Measurements from ENCODE around the gene SAV1.
"Not testable (repeated sequence)": the region's sequence is repeated elsewhere in the genome, so short reads cannot be mapped to it uniquely, and the experiment has no call there.

The SAV1 gene

GRCh38 chr14:50635141-50635540 is 33.0 kb downstream of the SAV1 start:
- no peaks in the 10 kb centered on the region for H3K27me3 ChIP-seq (ENCODE audit: insufficient read depth, insufficient read length)
- DNase-seq (ENCODE audit: low read depth, low spot score), result no peak
- no peak overlapping the region for H3K9ac ChIP-seq (ENCODE audit: insufficient read length, low read depth)
- H3K4me3 ChIP-seq (ENCODE audit: insufficient read length, low read depth), result no peak overlapping the region
- H3K36me3 ChIP-seq (ENCODE audit: insufficient read depth, insufficient read length, low read length), result peaks cover 27% of the 10 kb centered on the region
- TF ChIP-seq ZNF274 (IDR thresholded peaks at IDR 0.05; ENCODE audit: low read depth, low read length) (no peak), SUZ12 (IDR thresholded peaks at IDR 0.05; ENCODE audit: extremely low read depth, insufficient read depth, insufficient read length) (no peak), YY1 (IDR thresholded peaks at IDR 0.05; ENCODE audit: insufficient read depth, insufficient read length) (no peak)
- no peaks in the 10 kb centered on the region for H3K4me1 ChIP-seq (ENCODE audit: insufficient read depth, insufficient read length)
- no peaks in the 10 kb centered on the region for H3K9me3 ChIP-seq (ENCODE audit: insufficient read depth, low read length)

GRCh38 chr14:50633954-50634353 is 34.2 kb downstream of the SAV1 start:
- Histone ChIP-seq H3K9ac (ENCODE audit: insufficient read length, low read depth) (no peak overlapping the region), H3K36me3 (ENCODE audit: insufficient read depth, insufficient read length, low read length) (peaks cover 19% of the 10 kb centered on the region), H3K9me3 (ENCODE audit: insufficient read depth, low read length) (no peaks in the 10 kb centered on the region), H3K27me3 (ENCODE audit: insufficient read depth, insufficient read length) (no peaks in the 10 kb centered on the region), H3K4me1 (ENCODE audit: insufficient read depth, insufficient read length) (no peaks in the 10 kb centered on the region), H3K4me3 (ENCODE audit: insufficient read length, low read depth) (no peak overlapping the region)
- no peak for DNase-seq (ENCODE audit: low read depth, low spot score)
- TF ChIP-seq YY1 (IDR thresholded peaks at IDR 0.05; ENCODE audit: insufficient read depth, insufficient read length) (no peak), SUZ12 (IDR thresholded peaks at IDR 0.05; ENCODE audit: extremely low read depth, insufficient read depth, insufficient read length) (no peak), ZNF274 (IDR thresholded peaks at IDR 0.05; ENCODE audit: low read depth, low read length) (no peak)

- H3K4me3 ChIP-seq (ENCODE audit: insufficient read length, low read depth), result no peak overlapping the region
- H3K9ac ChIP-seq (ENCODE audit: insufficient read length, low read depth), result no peak overlapping the region
- H3K27me3 ChIP-seq (ENCODE audit: insufficient read depth, insufficient read length), result no peaks in the 10 kb centered on the region
- TF ChIP-seq ZNF274 (IDR thresholded peaks at IDR 0.05; ENCODE audit: low read depth, low read length) (no peak), YY1 (IDR thresholded peaks at IDR 0.05; ENCODE audit: insufficient read depth, insufficient read length) (no peak), SUZ12 (IDR thresholded peaks at IDR 0.05; ENCODE audit: extremely low read depth, insufficient read depth, insufficient read length) (no peak)
- no peaks in the 10 kb centered on the region for H3K9me3 ChIP-seq (ENCODE audit: insufficient read depth, low read length)
- DNase-seq (ENCODE audit: low read depth, low spot score), result no peak
- peaks cover 14% of the 10 kb centered on the region for H3K36me3 ChIP-seq (ENCODE audit: insufficient read depth, insufficient read length, low read length)
- no peaks in the 10 kb centered on the region for H3K4me1 ChIP-seq (ENCODE audit: insufficient read depth, insufficient read length)
Measured at GRCh38 chr14:50631408-50631821, 36.7 kb downstream of the SAV1 start.

DNA sequence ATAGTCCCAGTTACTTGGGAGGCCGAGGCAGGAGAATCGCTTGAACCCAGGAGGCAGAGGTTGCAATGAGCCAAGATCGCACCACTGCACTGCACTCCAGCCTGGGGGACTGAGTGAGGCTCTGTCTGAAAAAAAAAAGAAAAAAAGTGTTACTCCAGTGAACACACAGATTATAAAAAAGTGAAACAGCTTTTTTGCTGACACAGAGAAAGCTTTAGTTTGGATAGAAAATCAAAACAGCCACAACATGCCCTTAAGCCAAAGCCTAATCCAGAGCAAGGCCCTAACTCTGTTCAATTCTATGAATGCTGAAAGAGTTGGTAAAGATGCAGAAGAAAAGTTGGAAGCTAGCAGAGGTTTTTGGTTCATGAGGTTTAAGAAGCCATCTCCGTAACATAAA is 43.2 kb downstream of the SAV1 start:
- not testable (repeated sequence) for DNase-seq (ENCODE audit: low read depth, low spot score); H3K27me3 ChIP-seq (ENCODE audit: insufficient read depth, insufficient read length); H3K4me3 ChIP-seq (ENCODE audit: insufficient read length, low read depth); H3K4me1 ChIP-seq (ENCODE audit: insufficient read depth, insufficient read length); H3K9me3 ChIP-seq (ENCODE audit: insufficient read depth, low read length); H3K9ac ChIP-seq (ENCODE audit: insufficient read length, low read depth); H3K36me3 ChIP-seq (ENCODE audit: insufficient read depth, insufficient read length, low read length)

GRCh38 chr14:50624447-50624846 is 43.7 kb downstream of the SAV1 start:
- DNase-seq (ENCODE audit: low read depth, low spot score), result no peak
- Histone ChIP-seq H3K4me3 (ENCODE audit: insufficient read length, low read depth) (no peak overlapping the region), H3K4me1 (ENCODE audit: insufficient read depth, insufficient read length) (no peaks in the 10 kb centered on the region), H3K9me3 (ENCODE audit: insufficient read depth, low read length) (no peaks in the 10 kb centered on the region), H3K9ac (ENCODE audit: insufficient read length, low read depth) (no peak overlapping the region), H3K27me3 (ENCODE audit: insufficient read depth, insufficient read length) (no peaks in the 10 kb centered on the region), H3K36me3 (ENCODE audit: insufficient read depth, insufficient read length, low read length) (peaks cover 4% of the 10 kb centered on the region)
- TF ChIP-seq YY1 (IDR thresholded peaks at IDR 0.05; ENCODE audit: insufficient read depth, insufficient read length) (no peak), SUZ12 (IDR thresholded peaks at IDR 0.05; ENCODE audit: extremely low read depth, insufficient read depth, insufficient read length) (no peak), ZNF274 (IDR thresholded peaks at IDR 0.05; ENCODE audit: low read depth, low read length) (no peak)

- Histone ChIP-seq H3K36me3 (ENCODE audit: insufficient read depth, insufficient read length, low read length) (peaks cover 2% of the 10 kb centered on the region), H3K9ac (ENCODE audit: insufficient read length, low read depth) (no peak overlapping the region), H3K27me3 (ENCODE audit: insufficient read depth, insufficient read length) (no peaks in the 10 kb centered on the region), H3K4me1 (ENCODE audit: insufficient read depth, insufficient read length) (no peaks in the 10 kb centered on the region), H3K9me3 (ENCODE audit: insufficient read depth, low read length) (no peaks in the 10 kb centered on the region), H3K4me3 (ENCODE audit: insufficient read length, low read depth) (no peak overlapping the region)
- no peak for DNase-seq (ENCODE audit: low read depth, low spot score)
- TF ChIP-seq YY1 (IDR thresholded peaks at IDR 0.05; ENCODE audit: insufficient read depth, insufficient read length), result no peak
- TF ChIP-seq SUZ12 (IDR thresholded peaks at IDR 0.05; ENCODE audit: extremely low read depth, insufficient read depth, insufficient read length), result no peak
- TF ChIP-seq ZNF274 (IDR thresholded peaks at IDR 0.05; ENCODE audit: low read depth, low read length), result no peak
Measured at GRCh38 chr14:50622978-50623377, 45.1 kb downstream of the SAV1 start.

- no peaks in the 10 kb centered on the region for H3K9me3 ChIP-seq (ENCODE audit: insufficient read depth, low read length)
- H3K27me3 ChIP-seq (ENCODE audit: insufficient read depth, insufficient read length), result no peaks in the 10 kb centered on the region
- no peaks in the 10 kb centered on the region for H3K36me3 ChIP-seq (ENCODE audit: insufficient read depth, insufficient read length, low read length)
- no peak for DNase-seq (ENCODE audit: low read depth, low spot score)
- no peak overlapping the region for H3K4me3 ChIP-seq (ENCODE audit: insufficient read length, low read depth)
- H3K4me1 ChIP-seq (ENCODE audit: insufficient read depth, insufficient read length), result no peaks in the 10 kb centered on the region
- no peak overlapping the region for H3K9ac ChIP-seq (ENCODE audit: insufficient read length, low read depth)
- TF ChIP-seq ZNF274 (IDR thresholded peaks at IDR 0.05; ENCODE audit: low read depth, low read length), result no peak
- no peak for TF ChIP-seq SUZ12 (IDR thresholded peaks at IDR 0.05; ENCODE audit: extremely low read depth, insufficient read depth, insufficient read length)
- no peak for TF ChIP-seq YY1 (IDR thresholded peaks at IDR 0.05; ENCODE audit: insufficient read depth, insufficient read length)
Measured at GRCh38 chr14:50620341-50620740, 47.8 kb downstream of the SAV1 start.

GRCh38 chr14:50619569-50620141 is 48.5 kb downstream of the SAV1 start:
- Histone ChIP-seq H3K9ac (ENCODE audit: insufficient read length, low read depth) (no peak overlapping the region), H3K36me3 (ENCODE audit: insufficient read depth, insufficient read length, low read length) (no peaks in the 10 kb centered on the region), H3K4me3 (ENCODE audit: insufficient read length, low read depth) (no peak overlapping the region), H3K4me1 (ENCODE audit: insufficient read depth, insufficient read length) (no peaks in the 10 kb centered on the region), H3K27me3 (ENCODE audit: insufficient read depth, insufficient read length) (no peaks in the 10 kb centered on the region), H3K9me3 (ENCODE audit: insufficient read depth, low read length) (no peaks in the 10 kb centered on the region)
- TF ChIP-seq SUZ12 (IDR thresholded peaks at IDR 0.05; ENCODE audit: extremely low read depth, insufficient read depth, insufficient read length) (no peak), YY1 (IDR thresholded peaks at IDR 0.05; ENCODE audit: insufficient read depth, insufficient read length) (no peak)
- DNase-seq (ENCODE audit: low read depth, low spot score), result no peak
